ENCODE data around the gene ATG2B. TPM values are rescaled to one million over a fixed set of nuclear protein-coding genes. Genes with fewer than 3 reads are reported as not detected.

ATG2B gene, protein sequence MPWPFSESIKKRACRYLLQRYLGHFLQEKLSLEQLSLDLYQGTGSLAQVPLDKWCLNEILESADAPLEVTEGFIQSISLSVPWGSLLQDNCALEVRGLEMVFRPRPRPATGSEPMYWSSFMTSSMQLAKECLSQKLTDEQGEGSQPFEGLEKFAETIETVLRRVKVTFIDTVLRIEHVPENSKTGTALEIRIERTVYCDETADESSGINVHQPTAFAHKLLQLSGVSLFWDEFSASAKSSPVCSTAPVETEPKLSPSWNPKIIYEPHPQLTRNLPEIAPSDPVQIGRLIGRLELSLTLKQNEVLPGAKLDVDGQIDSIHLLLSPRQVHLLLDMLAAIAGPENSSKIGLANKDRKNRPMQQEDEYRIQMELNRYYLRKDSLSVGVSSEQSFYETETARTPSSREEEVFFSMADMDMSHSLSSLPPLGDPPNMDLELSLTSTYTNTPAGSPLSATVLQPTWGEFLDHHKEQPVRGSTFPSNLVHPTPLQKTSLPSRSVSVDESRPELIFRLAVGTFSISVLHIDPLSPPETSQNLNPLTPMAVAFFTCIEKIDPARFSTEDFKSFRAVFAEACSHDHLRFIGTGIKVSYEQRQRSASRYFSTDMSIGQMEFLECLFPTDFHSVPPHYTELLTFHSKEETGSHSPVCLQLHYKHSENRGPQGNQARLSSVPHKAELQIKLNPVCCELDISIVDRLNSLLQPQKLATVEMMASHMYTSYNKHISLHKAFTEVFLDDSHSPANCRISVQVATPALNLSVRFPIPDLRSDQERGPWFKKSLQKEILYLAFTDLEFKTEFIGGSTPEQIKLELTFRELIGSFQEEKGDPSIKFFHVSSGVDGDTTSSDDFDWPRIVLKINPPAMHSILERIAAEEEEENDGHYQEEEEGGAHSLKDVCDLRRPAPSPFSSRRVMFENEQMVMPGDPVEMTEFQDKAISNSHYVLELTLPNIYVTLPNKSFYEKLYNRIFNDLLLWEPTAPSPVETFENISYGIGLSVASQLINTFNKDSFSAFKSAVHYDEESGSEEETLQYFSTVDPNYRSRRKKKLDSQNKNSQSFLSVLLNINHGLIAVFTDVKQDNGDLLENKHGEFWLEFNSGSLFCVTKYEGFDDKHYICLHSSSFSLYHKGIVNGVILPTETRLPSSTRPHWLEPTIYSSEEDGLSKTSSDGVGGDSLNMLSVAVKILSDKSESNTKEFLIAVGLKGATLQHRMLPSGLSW (N-terminal part only)
- 10.4 and 12.8 TPM in 2 replicates for total RNA-seq

DNA sequence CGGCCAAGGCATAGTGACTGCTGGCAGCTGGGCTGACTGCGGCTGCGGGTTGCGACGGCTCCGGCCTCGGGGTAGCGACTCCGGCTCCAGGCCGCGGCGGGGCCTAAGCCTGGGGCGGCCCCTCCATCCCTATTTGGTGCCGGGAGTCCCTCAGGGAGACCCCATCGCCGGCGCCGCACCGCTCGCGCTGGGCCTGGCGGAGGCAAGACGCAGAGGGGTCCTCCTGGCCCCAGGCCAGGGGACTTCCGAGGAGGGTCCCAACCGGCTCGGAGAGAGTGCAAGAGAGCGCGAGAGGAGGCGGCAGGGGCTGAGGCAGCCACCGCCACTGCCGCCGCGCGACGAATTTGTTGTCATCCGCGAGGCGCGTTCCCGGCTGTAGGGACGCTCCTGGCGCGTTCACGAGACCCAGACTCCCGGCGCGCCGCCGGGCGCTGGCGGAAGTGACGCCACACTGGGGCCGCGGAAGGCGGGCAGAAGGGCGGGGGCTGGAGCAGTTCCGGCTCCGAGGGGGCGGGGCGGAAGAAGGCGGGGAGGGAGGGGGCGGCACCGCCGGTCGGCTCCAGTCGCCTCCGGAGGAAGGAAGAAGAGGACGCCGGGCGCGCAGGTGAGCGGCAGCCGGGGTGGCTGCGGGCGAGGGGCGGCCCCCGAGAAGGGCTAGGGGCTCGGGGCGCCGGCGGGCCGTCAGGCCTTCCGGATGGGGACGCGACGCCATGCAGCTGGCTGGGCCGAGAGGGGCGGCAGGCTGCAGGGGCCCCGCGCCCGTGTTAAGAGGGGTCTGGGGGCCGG is at the start of gene ATG2B, which contains the start of gene GSKIP:
Gene ATG2B, minus strand, starts transcription at position 377 of the 786 bp plus-strand sequence. Its CDS starts 365 bp downstream, at position 12.
Gene GSKIP, plus strand, starts transcription at position 562 of the 786 bp plus-strand sequence. CDS start 18,722 bp downstream, outside the sequence.

DNA sequence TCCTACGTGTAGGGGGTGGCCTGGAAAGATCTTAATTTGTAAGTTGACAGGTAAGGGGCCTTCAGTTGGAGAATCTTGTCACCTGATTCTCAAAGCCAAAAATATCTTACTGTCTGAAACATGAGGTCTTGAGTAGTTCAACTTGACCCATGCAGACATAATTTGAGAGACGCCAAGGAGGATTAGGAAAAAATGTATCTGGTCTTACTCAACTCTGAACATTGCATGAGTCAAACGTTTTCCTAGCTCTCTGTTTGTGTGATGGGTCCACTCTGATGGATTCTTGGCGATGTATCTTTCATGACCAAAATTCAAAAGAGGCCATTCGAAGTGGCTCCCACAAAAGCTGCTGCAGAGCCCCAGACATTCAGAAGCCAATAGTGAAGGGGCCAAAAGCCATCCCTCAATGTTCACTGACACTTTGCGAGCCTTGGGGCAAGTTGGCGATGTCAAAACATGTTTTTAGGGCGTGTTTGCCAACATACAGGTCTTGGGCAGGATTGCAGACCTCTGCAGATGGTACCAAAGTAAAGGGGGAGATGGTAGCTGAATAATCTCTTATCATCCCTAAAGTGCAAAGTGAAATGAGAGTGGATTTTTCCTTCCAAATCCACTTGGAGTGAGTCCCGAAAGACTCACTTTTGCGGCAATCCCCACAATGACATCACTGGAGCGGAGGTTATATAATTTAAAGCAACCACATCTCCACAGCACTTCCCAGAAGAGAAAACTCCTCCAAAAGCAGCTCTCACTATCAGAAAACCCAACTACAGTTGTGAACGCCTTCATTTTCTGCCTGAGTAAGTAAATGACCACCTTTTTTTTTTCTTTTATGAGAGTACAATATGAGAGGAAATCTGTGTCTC is 107.4 kb downstream of the ATG2B start, which contains the start of gene BDKRB1:
Gene BDKRB1, plus strand, starts transcription at position 710 of the 866 bp plus-strand sequence. CDS start 7,473 bp downstream, outside the sequence.

Other genes starting within 250 kb of the ATG2B start
- gene BDKRB2, start 158.5 kb downstream of the ATG2B start, total RNA-seq: 30.8 and 35.8 TPM in 2 replicates
- gene BDKRB1, start 107.1 kb downstream of the ATG2B start, total RNA-seq: 62.3 and 67.5 TPM in 2 replicates
- 35.2 and 38.8 TPM in 2 replicates for gene GSKIP, start 185 bp upstream of the ATG2B start, total RNA-seq
- 1.2 and 1.9 TPM in 2 replicates for gene AK7, start 28.8 kb upstream of the ATG2B start, total RNA-seq
- 65.4 and 67.7 TPM in 2 replicates for gene PAPOLA, start 139.0 kb upstream of the ATG2B start, total RNA-seq

Measured in myometrial cell (primary cell).